Measurements from ENCODE around the gene TMEM17. TPM values are rescaled to one million over a fixed set of nuclear protein-coding genes. Genes with fewer than 3 reads are reported as not detected.

TMEM17 gene
- total and polyA plus RNA-seq, 2 of the 13 experiments (the other 11 are each of a cell fraction or from before 2014, with no cell fraction given), result 0.22 to 0.50 TPM

- no peak for TF ChIP-seq HNRNPUL1 (IDR thresholded peaks at IDR 0.05; ENCODE audit: low read depth, low read length)
- TF ChIP-seq TAF15 (IDR thresholded peaks at IDR 0.05; ENCODE audit: low read depth, low read length, poor library complexity, severe bottlenecking), result no peak
- no peak for TF ChIP-seq MNT (IDR thresholded peaks at IDR 0.05)
- TF ChIP-seq STAG1 (CRISPR knock-in tag; IDR thresholded peaks at IDR 0.05), result peak; percentile 7; the same call in 1 of the 2 replicates
- peak; percentile 53; the same call in 1 of the 2 replicates for TF ChIP-seq ELF3 (CRISPR knock-in tag; IDR thresholded peaks at IDR 0.05)
- TF ChIP-seq LCORL (IDR thresholded peaks at IDR 0.05), result no peak
- TF ChIP-seq LCORL (CRISPR knock-in tag; IDR thresholded peaks at IDR 0.05), result peak; percentile 54; the same call in 1 of the 2 replicates
- TF ChIP-seq ZBTB34 (CRISPR knock-in tag; IDR thresholded peaks at IDR 0.05), result 0 out of 2 replicates have a peak, but pooled peaks have one; percentile 26
- no peak for TF ChIP-seq HOXA7 (CRISPR knock-in tag; IDR thresholded peaks at IDR 0.05)
- no peak for TF ChIP-seq ZNF558 (CRISPR knock-in tag; IDR thresholded peaks at IDR 0.05; ENCODE audit: borderline replicate concordance)
- TF ChIP-seq ZNF790 (CRISPR knock-in tag; IDR thresholded peaks at IDR 0.05; ENCODE audit: borderline replicate concordance), result no peak
- TF ChIP-seq, protein P1, sequence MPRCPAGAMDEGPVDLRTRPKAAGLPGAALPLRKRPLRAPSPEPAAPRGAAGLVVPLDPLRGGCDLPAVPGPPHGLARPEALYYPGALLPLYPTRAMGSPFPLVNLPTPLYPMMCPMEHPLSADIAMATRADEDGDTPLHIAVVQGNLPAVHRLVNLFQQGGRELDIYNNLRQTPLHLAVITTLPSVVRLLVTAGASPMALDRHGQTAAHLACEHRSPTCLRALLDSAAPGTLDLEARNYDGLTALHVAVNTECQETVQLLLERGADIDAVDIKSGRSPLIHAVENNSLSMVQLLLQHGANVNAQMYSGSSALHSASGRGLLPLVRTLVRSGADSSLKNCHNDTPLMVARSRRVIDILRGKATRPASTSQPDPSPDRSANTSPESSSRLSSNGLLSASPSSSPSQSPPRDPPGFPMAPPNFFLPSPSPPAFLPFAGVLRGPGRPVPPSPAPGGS (CRISPR knock-in tag; IDR thresholded peaks at IDR 0.05), result no peak
- TF ChIP-seq U2AF2 (IDR thresholded peaks at IDR 0.05; ENCODE audit: low read depth, low read length), result no peak
- no peak for TF ChIP-seq ZBTB8A (CRISPR knock-in tag; IDR thresholded peaks at IDR 0.05; ENCODE audit: borderline replicate concordance, low read depth)
- 0 out of 2 replicates have a peak, but pooled peaks have one; percentile 15 for TF ChIP-seq CREM (IDR thresholded peaks at IDR 0.05)
- TF ChIP-seq CREM (CRISPR knock-in tag; IDR thresholded peaks at IDR 0.05), result no peak
- TF ChIP-seq NCOA2 (CRISPR knock-in tag; IDR thresholded peaks at IDR 0.05), result 0 out of 2 replicates have a peak, but pooled peaks have one; percentile 25
- TF ChIP-seq RFX3 (CRISPR knock-in tag; IDR thresholded peaks at IDR 0.05), result no peak
- TF ChIP-seq ZNF709 (CRISPR knock-in tag; IDR thresholded peaks at IDR 0.05), result no peak
- no peak for TF ChIP-seq ZNF496 (CRISPR knock-in tag; IDR thresholded peaks at IDR 0.05; ENCODE audit: insufficient replicate concordance)
- TF ChIP-seq ZSCAN29 (CRISPR knock-in tag; conservative IDR thresholded peaks at IDR 0.05), result no peak
- TF ChIP-seq ATF3 (CRISPR knock-in tag; IDR thresholded peaks at IDR 0.05), result no peak
- TF ChIP-seq SMYD3 (CRISPR knock-in tag; IDR thresholded peaks at IDR 0.05), result 0 out of 2 replicates have a peak, but pooled peaks have one; percentile 67
- TF ChIP-seq ZNF639 (CRISPR knock-in tag; conservative IDR thresholded peaks at IDR 0.05), result no peak
- peak; percentile 59; the same call in 1 of the 2 replicates for TF ChIP-seq HMG20A (CRISPR knock-in tag; IDR thresholded peaks at IDR 0.05; ENCODE audit: borderline replicate concordance)
- TF ChIP-seq CENPX (CRISPR knock-in tag; IDR thresholded peaks at IDR 0.05), result no peak
- no peak for TF ChIP-seq CEBPB (IDR thresholded peaks at IDR 0.05; ENCODE audit: borderline replicate concordance, low read depth, low read length)
- no peak for TF ChIP-seq ZNF326 (CRISPR knock-in tag; IDR thresholded peaks at IDR 0.05; ENCODE audit: borderline replicate concordance)
Observed at GRCh38 chr2:62492048-62492447, 13.9 kb downstream of the TMEM17 start (continued).
